GM23338 (cell line): ENCODE results near the gene PPP6R2. TPM values are rescaled to one million over a fixed set of nuclear protein-coding genes. Genes with fewer than 3 reads are reported as not detected.

ENCODE experiments used
- ATAC-seq: fragments of 200-7000 bp; cut with Tn5 transposase; 3 replicates; pipeline ENCODE4 v1.9.1; 2020
- DNase-seq: peaks from one replicate; pipeline ENCODE4 v3.0.0-alpha.2; 2015; ENCODE audit warnings: low spot score
- H2AFZ ChIP-seq: fragments of 200-600 bp; sonication (generic); 2 replicates; pipeline ENCODE4 v1.8.0; 2016; ENCODE audit warnings: antibody characterized with exemption, mild to moderate bottlenecking, moderate library complexity
- H3F3A ChIP-seq: fragments of 200-600 bp; sonication (generic); replicated peaks from 2 replicates; pipeline ENCODE4 v1.8.0; 2017; ENCODE audit warnings: antibody characterized with exemption, mixed run types, low read depth
- H3K27ac ChIP-seq: fragments of 200-600 bp; sonication (generic); 2 replicates; pipeline ENCODE4 v1.6.1; 2016; ENCODE audit warnings: low read depth
- H3K27me3 ChIP-seq: fragments of 200-600 bp; sonication (generic); 2 replicates; pipeline ENCODE4 v1.8.0; 2016; ENCODE audit warnings: mild to moderate bottlenecking, mixed run types, moderate library complexity; ENCODE audit not compliant: insufficient read depth
- H3K36me3 ChIP-seq: fragments of 200-600 bp; sonication (generic); 2 replicates; pipeline ENCODE4 v1.8.0; 2016; ENCODE audit warnings: mild to moderate bottlenecking; ENCODE audit not compliant: insufficient read depth
- H3K4me1 ChIP-seq: fragments of 200-600 bp; sonication (generic); 2 replicates; pipeline ENCODE4 v1.8.0; 2016; ENCODE audit warnings: mild to moderate bottlenecking, moderate library complexity; ENCODE audit not compliant: insufficient read depth
- H3K4me2 ChIP-seq: fragments of 200-600 bp; sonication (generic); 2 replicates; pipeline ENCODE4 v1.7.1; 2017; ENCODE audit warnings: mixed run types
- H3K4me3 ChIP-seq: fragments of 200-600 bp; sonication (generic); 2 replicates; pipeline ENCODE4 v1.6.1; 2016; ENCODE audit warnings: mixed run types
- H3K79me2 ChIP-seq: fragments of 200-600 bp; sonication (generic); replicated peaks from 2 replicates; pipeline ENCODE4 v1.8.0; 2017; ENCODE audit warnings: mild to moderate bottlenecking; ENCODE audit not compliant: insufficient read depth
- H3K9me2 ChIP-seq: fragments of 200-600 bp; sonication (generic); 2 replicates; pipeline ENCODE4 v1.8.0; 2017; ENCODE audit not compliant: insufficient read depth
- H4K20me1 ChIP-seq: fragments of 200-600 bp; sonication (generic); replicated peaks from 2 replicates; pipeline ENCODE4 v1.8.0; 2017; ENCODE audit warnings: mild to moderate bottlenecking; ENCODE audit not compliant: insufficient read depth
- H3K27ac Mint-ChIP-seq: 2 replicates; pipeline ENCODE4 v1.8.0; 2020; ENCODE audit warnings: inconsistent platforms, mild to moderate bottlenecking, moderate library complexity, mixed read lengths
- H3K27me3 Mint-ChIP-seq: 3 replicates; pipeline ENCODE4 v1.8.0; 2022; ENCODE audit warnings: low read depth, mild to moderate bottlenecking, moderate library complexity, mixed read lengths, inconsistent platforms; ENCODE audit not compliant: insufficient read depth, poor library complexity
- H3K36me3 Mint-ChIP-seq: 3 replicates; pipeline ENCODE4 v1.8.0; 2021; ENCODE audit warnings: low read depth, mild to moderate bottlenecking, inconsistent platforms, moderate library complexity, mixed read lengths
- H3K4me1 Mint-ChIP-seq: 3 replicates; pipeline ENCODE4 v1.8.0; 2020; ENCODE audit warnings: mild to moderate bottlenecking, inconsistent platforms, mixed read lengths
- H3K4me3 Mint-ChIP-seq: 3 replicates; pipeline ENCODE4 v1.8.0; 2021; ENCODE audit warnings: moderate library complexity, mild to moderate bottlenecking, inconsistent platforms, mixed read lengths
- H3K9me3 Mint-ChIP-seq: 3 replicates; pipeline ENCODE4 v1.8.0; 2020; ENCODE audit warnings: moderate library complexity, mild to moderate bottlenecking, inconsistent platforms, mixed read lengths
- ETS1 ChIP-seq: IDR thresholded peaks from 2 replicates; pipeline ENCODE4 v1.6.1; 2016; ENCODE audit warnings: antibody characterized with exemption
- EZH2 ChIP-seq: fragments of 200-600 bp; sonication (generic); IDR thresholded peaks from one replicate; pipeline ENCODE4 v1.8.0; 2017; ENCODE audit warnings: antibody characterized with exemption, mild to moderate bottlenecking, low read depth; ENCODE audit not compliant: unreplicated experiment
- EZH2phosphoT487 ChIP-seq: fragments of 200-600 bp; sonication (generic); IDR thresholded peaks from one replicate; pipeline ENCODE4 v1.8.1; 2018; ENCODE audit warnings: antibody characterized with exemption; ENCODE audit not compliant: unreplicated experiment
- JUNB ChIP-seq: IDR thresholded peaks from one replicate; pipeline ENCODE4 v1.6.1; 2016; ENCODE audit warnings: antibody characterized with exemption; ENCODE audit not compliant: unreplicated experiment
- NANOG ChIP-seq: IDR thresholded peaks from 2 replicates; pipeline ENCODE4 v1.6.1; 2016; ENCODE audit warnings: antibody characterized with exemption, borderline replicate concordance
- POLR2AphosphoS5 ChIP-seq: IDR thresholded peaks from 2 replicates; pipeline ENCODE4 v1.6.1; 2016; ENCODE audit warnings: antibody characterized with exemption, low read depth
- ZNF331 ChIP-seq: fragments of 250-450 bp; sonication (Bioruptor Pico); IDR thresholded peaks from 2 replicates; pipeline ENCODE4 v1.5.0; 2020; ENCODE audit warnings: low read depth, mild to moderate bottlenecking, moderate library complexity
- polyA plus RNA-seq: library from polyadenylated mRNA; unstranded; fragments of >200 nt; fragmentation: Nextera tagmentation; extraction: Ambion mirVana; gene quantifications from 2 replicates; pipeline ENCODE4 v1.2.1, GENCODE V29; 2016
- total RNA-seq: library from RNA; depleted of rRNA; stranded (reverse); fragments of >200 nt; shearing (Covaris generic); gene quantifications from 2 replicates; pipeline ENCODE4 v1.2.3, GENCODE V29; 2014
- TF ChIP-seq, protein P1 (sequence below): IDR thresholded peaks from one replicate; pipeline ENCODE4 v1.6.1; 2018; ENCODE audit warnings: antibody characterized with exemption; ENCODE audit not compliant: unreplicated experiment

The PPP6R2 gene
- total and polyA plus RNA-seq, 2 experiments from 2014 or later = 11.9 to 45.8 TPM

DNA sequence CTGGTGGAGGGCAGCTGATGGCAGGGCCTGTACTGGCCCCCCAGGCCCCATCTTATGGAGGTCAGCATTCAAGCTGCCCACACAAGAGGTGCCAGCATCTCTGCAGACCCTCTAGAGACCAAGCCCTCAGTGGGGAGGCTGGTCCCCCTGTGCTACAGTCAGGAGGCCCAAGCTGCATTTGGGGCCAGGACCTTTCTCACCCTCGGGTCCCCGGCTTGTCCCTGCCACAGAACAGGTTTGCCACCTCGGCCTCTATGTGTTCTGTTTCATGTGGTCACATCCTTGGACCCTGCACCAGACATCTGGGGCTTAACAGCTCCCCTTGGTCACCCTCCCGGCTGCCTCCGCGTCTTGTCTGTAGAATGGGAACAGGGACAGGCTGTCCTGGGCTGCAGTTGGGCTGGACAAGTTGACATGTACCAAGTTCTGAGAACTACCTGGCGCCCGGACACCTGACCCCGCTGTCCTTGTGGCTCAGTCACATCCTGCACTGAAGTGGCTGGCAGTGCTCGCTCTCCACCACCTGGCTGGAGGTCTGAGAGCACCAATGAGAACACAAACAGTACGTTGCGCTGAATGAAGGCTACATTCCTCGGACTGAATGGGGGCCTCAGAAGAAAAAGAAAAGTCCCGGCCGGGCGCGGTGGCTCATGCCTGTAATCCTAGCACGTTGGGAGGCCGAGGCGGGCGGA, 33.0 kb upstream of the PPP6R2 start:
- H3K27ac ChIP-seq = no peak overlapping the region
- H3K4me1 ChIP-seq = peaks cover 14% of the 10 kb centered on the region; the same call in 1 of the 2 replicates
- no peak overlapping the region for H3K4me2 ChIP-seq
- no peak for ATAC-seq
- H3K27me3 ChIP-seq = peaks cover 11% of the 10 kb centered on the region
- no peaks in the 10 kb centered on the region for H3K9me2 ChIP-seq
- H3K36me3 ChIP-seq = no peaks in the 10 kb centered on the region
- 0 out of 2 replicates have a peak, but pooled peaks cover 6% of the 10 kb centered on the region for H3F3A ChIP-seq
- no peaks in the 10 kb centered on the region for H3K36me3 Mint-ChIP-seq
- no peak overlapping the region for H2AFZ ChIP-seq
- peaks cover 5% of the 10 kb centered on the region for H4K20me1 ChIP-seq
- DNase-seq = peak; percentile 27
- no peak overlapping the region for H3K27ac Mint-ChIP-seq
- H3K9me3 Mint-ChIP-seq = no peaks in the 10 kb centered on the region
- peaks cover 19% of the 10 kb centered on the region for H3K4me1 Mint-ChIP-seq
- peaks cover 20% of the 10 kb centered on the region for H3K27me3 Mint-ChIP-seq
- no peaks in the 10 kb centered on the region for H3K79me2 ChIP-seq
- H3K4me3 Mint-ChIP-seq = no peak overlapping the region
- no peak overlapping the region for H3K4me3 ChIP-seq
- no peak for TF ChIP-seq JUNB
- no peak for TF ChIP-seq POLR2AphosphoS5
- TF ChIP-seq, protein P1, sequence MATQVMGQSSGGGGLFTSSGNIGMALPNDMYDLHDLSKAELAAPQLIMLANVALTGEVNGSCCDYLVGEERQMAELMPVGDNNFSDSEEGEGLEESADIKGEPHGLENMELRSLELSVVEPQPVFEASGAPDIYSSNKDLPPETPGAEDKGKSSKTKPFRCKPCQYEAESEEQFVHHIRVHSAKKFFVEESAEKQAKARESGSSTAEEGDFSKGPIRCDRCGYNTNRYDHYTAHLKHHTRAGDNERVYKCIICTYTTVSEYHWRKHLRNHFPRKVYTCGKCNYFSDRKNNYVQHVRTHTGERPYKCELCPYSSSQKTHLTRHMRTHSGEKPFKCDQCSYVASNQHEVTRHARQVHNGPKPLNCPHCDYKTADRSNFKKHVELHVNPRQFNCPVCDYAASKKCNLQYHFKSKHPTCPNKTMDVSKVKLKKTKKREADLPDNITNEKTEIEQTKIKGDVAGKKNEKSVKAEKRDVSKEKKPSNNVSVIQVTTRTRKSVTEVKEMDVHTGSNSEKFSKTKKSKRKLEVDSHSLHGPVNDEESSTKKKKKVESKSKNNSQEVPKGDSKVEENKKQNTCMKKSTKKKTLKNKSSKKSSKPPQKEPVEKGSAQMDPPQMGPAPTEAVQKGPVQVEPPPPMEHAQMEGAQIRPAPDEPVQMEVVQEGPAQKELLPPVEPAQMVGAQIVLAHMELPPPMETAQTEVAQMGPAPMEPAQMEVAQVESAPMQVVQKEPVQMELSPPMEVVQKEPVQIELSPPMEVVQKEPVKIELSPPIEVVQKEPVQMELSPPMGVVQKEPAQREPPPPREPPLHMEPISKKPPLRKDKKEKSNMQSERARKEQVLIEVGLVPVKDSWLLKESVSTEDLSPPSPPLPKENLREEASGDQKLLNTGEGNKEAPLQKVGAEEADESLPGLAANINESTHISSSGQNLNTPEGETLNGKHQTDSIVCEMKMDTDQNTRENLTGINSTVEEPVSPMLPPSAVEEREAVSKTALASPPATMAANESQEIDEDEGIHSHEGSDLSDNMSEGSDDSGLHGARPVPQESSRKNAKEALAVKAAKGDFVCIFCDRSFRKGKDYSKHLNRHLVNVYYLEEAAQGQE = no peak

- no peak for ATAC-seq
- Histone ChIP-seq H3K4me3 (no peak overlapping the region), H3K27me3 (peaks cover 8% of the 10 kb centered on the region), H4K20me1 (no peaks in the 10 kb centered on the region), H3F3A (0 out of 2 replicates have a peak, but pooled peaks cover 6% of the 10 kb centered on the region), H3K4me2 (no peak overlapping the region), H3K36me3 (no peaks in the 10 kb centered on the region), H3K9me2 (no peaks in the 10 kb centered on the region), H2AFZ (no peak overlapping the region), H3K27ac (no peak overlapping the region), H3K4me1 (peaks cover 6% of the 10 kb centered on the region; the same call in 1 of the 2 replicates), H3K79me2 (no peaks in the 10 kb centered on the region)
- Mint-ChIP-seq H3K36me3 (no peaks in the 10 kb centered on the region), H3K4me1 (peaks cover 16% of the 10 kb centered on the region), H3K4me3 (no peak overlapping the region), H3K27me3 (peaks cover 17% of the 10 kb centered on the region), H3K27ac (no peak overlapping the region), H3K9me3 (no peaks in the 10 kb centered on the region)
- DNase-seq = no peak
- TF ChIP-seq NANOG (no peak), ZNF331 (CRISPR knock-in tag) (no peak), ETS1 (no peak), EZH2phosphoT487 (no peak), POLR2AphosphoS5 (no peak), JUNB (no peak), EZH2 (no peak)
- TF ChIP-seq, protein P1 = no peak
Observed at GRCh38 chr22:50310949-50311444, 32.1 kb upstream of the PPP6R2 start.
